ENCODE results near the gene RPL12. TPM values are rescaled to one million over a fixed set of nuclear protein-coding genes. Genes with fewer than 3 reads are reported as not detected.

Gene RPL12
- total RNA-seq, 2 donors from 2014 or later = 806 to 1,256 TPM

DNA sequence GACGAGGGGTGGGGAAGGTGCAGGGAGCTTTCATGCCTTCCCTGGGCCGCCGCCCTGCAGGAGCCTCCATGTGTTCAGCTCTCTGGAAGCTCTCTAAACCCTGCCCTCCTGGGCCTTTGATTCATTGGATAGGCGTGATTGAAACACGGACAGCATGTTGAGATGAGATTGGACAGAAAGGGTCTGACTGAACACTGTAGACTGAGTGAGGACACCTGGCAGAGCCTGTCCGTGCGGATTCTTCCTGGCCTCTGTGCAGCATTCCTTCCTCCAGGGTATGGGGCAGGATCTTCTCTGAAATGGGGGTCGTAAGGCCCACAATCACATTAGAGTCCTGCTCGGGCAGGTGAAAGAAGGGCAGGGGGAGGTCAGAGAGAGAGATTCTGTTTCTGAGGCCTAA, 12.8 kb downstream of the RPL12 start:
- Histone ChIP-seq H3K36me3 (peaks cover 67% of the 10 kb centered on the region), H3K4me3 (no peak overlapping the region), H3K4me1 (ENCODE audit: control insufficient read depth in 1 of 2, low read depth in 2 of 2) (no peaks in the 10 kb centered on the region), H3K27me3 (replicated peaks; ENCODE audit: insufficient read depth) (no peaks in the 10 kb centered on the region), H3K9me3 (peaks cover under 1% of the 10 kb centered on the region), H3K27ac (no peak overlapping the region)
- TF ChIP-seq CTCF (IDR thresholded peaks at IDR 0.05) = no peak
- no peak for DNase-seq (ENCODE audit: low spot score)
- ATAC-seq (ENCODE audit: insufficient number of reproducible peaks, low FRiP score, low read depth) = no peak

DNA sequence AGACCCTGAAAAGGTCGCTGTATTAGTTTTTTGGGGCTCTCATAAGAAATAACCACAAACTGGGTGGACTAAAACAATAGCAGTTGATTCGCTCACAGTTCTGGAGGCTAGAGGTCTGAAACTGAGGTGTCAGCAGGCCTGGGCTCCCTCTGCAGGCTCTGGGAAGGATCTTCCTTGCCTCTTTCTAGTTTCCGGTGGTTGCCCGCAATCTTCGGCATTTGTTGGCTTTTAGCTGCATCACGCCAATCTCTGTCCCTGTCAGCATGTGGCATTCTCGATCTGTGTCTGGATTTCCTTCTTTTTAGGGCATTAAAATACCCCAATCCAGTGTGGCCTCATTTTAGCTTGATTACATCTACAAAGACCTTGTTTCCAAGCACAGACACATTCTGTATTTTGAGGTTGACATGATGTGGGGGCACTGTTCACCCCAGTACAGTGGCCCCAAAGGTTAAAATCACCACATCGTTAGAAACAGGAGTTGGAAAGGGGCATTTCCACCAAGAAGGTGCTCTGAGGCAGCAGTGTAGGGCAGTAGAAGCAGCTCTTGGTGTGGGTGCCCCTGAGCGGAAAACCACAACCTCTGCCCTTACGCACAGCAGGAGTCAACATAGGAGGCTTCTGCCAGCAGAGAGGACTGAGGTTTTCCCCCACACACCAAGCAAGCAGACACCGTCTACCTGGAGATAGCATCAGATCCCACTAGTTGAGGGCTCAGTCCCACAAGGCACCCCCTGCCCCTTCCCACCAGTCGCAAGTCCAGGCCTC, 13.5 kb downstream of the RPL12 start:
- Histone ChIP-seq H3K36me3 (peaks cover 65% of the 10 kb centered on the region), H3K4me1 (ENCODE audit: control insufficient read depth in 1 of 2, low read depth in 2 of 2) (no peaks in the 10 kb centered on the region), H3K4me3 (no peak overlapping the region), H3K9me3 (no peaks in the 10 kb centered on the region), H3K27me3 (replicated peaks; ENCODE audit: insufficient read depth) (no peaks in the 10 kb centered on the region), H3K27ac (no peak overlapping the region)
- no peak for TF ChIP-seq CTCF (IDR thresholded peaks at IDR 0.05)
- no peak for ATAC-seq (ENCODE audit: insufficient number of reproducible peaks, low FRiP score, low read depth)
- DNase-seq (ENCODE audit: low spot score) = no peak

- ATAC-seq (ENCODE audit: insufficient number of reproducible peaks, low FRiP score, low read depth) (no peak), DNase-seq (ENCODE audit: low spot score) (no peak)
- Histone ChIP-seq H3K4me3 (no peak overlapping the region), H3K27ac (no peak overlapping the region), H3K27me3 (replicated peaks; ENCODE audit: insufficient read depth) (no peaks in the 10 kb centered on the region), H3K4me1 (ENCODE audit: control insufficient read depth in 1 of 2, low read depth in 2 of 2) (peaks cover 2 to 7% of the 10 kb centered on the region in 2 donors), H3K36me3 (peaks cover 30% of the 10 kb centered on the region), H3K9me3 (no peaks in the 10 kb centered on the region)
- no peak for TF ChIP-seq CTCF (IDR thresholded peaks at IDR 0.05)
These were observed 20.8 kb downstream of the RPL12 start for GRCh38 chr9:127430415-127430814.

DNA sequence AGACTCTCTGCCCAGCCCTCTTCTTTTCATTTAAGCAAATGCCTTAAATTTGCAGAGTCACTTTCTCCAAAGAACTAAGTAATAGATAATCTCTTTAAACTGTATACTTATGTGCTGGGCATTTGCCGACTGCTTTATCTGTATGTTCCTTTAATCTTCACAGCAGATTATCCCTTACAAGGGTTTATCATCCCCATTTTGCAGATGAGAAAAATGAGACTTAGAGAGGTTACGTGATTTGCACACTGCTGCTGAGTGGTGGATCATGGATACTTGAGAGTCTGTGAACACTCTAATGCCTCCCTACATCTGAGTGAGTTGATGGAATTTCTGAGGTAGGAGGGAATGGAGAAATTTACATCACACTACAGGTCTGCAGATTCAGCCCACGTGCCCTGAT, 22.9 kb downstream of the RPL12 start:
- ATAC-seq (ENCODE audit: insufficient number of reproducible peaks, low FRiP score, low read depth) (no peak), DNase-seq (ENCODE audit: low spot score) (no peak)
- no peak overlapping the region for H3K4me3 ChIP-seq
- peaks cover 16% of the 10 kb centered on the region for H3K36me3 ChIP-seq
- no peaks in the 10 kb centered on the region for H3K9me3 ChIP-seq
- H3K27me3 ChIP-seq (replicated peaks; ENCODE audit: insufficient read depth) = no peaks in the 10 kb centered on the region
- peaks cover 8 to 14% of the 10 kb centered on the region in 2 donors for H3K4me1 ChIP-seq (ENCODE audit: control insufficient read depth in 1 of 2, low read depth in 2 of 2)
- H3K27ac ChIP-seq = no peak overlapping the region
- no peak for TF ChIP-seq CTCF (IDR thresholded peaks at IDR 0.05)

- H3K9me3 ChIP-seq = no peaks in the 10 kb centered on the region
- H3K4me3 ChIP-seq = no peak overlapping the region
- no peak for DNase-seq (ENCODE audit: low spot score)
- no peak overlapping the region for H3K27ac ChIP-seq
- peaks cover 13% of the 10 kb centered on the region for H3K36me3 ChIP-seq
- H3K4me1 ChIP-seq (ENCODE audit: control insufficient read depth in 1 of 2, low read depth in 2 of 2) = peaks cover 11 to 30% of the 10 kb centered on the region in 2 donors
- no peaks in the 10 kb centered on the region for H3K27me3 ChIP-seq (replicated peaks; ENCODE audit: insufficient read depth)
- no peak for ATAC-seq (ENCODE audit: insufficient number of reproducible peaks, low FRiP score, low read depth)
- no peak for TF ChIP-seq CTCF (IDR thresholded peaks at IDR 0.05)
These were observed 24.4 kb downstream of the RPL12 start for GRCh38 chr9:127426756-127427155.
